IMR-90 (cell line): ENCODE data around the gene VEGFA. TPM values are rescaled to one million over a fixed set of nuclear protein-coding genes. Genes with fewer than 3 reads are reported as not detected.

Experiments
- ATAC-seq: fragments of 200-7000 bp; cut with Tn5 transposase; 2 replicates; pipeline ENCODE4 v1.9.1; 2020; ENCODE audit warnings: low read depth, mild to moderate bottlenecking, moderate library complexity
- BruUV-seq: library from RNA; stranded (reverse); fragments of 400-500 nt; replicated peaks from 2 replicates; lab custom pipeline; 2021; lab: Mats Ljungman, UMichigan
- CTCF ChIA-PET: fragments of 300-600 bp; formaldehyde crosslinking; extraction: SDS; loops from one replicate; lab custom pipeline; 2021; ENCODE audit warnings: antibody characterized with exemption; lab: Yijun Ruan, JAX
- POLR2A ChIA-PET: fragments of 300-600 bp; sonication (Branson Sonifier 250); formaldehyde crosslinking; loops from one replicate; lab custom pipeline; 2022; ENCODE audit warnings: antibody characterized with exemption; ENCODE audit not compliant: unreplicated experiment; lab: Charles Lee
- DNase-seq: peaks from one replicate; pipeline ENCODE4 v3.0.0; 2013
- H2AFZ ChIP-seq: replicated peaks from 2 replicates; pipeline ENCODE3; 2013; ENCODE audit warnings: low read length, mild to moderate bottlenecking; ENCODE audit not compliant: poor library complexity
- H2AK5ac ChIP-seq: 2 replicates; pipeline ENCODE4 v1.6.1; 2013; ENCODE audit warnings: low read depth, low read length, inconsistent platforms
- H2AK9ac ChIP-seq: replicated peaks from 2 replicates; pipeline ENCODE3; 2013; ENCODE audit warnings: mild to moderate bottlenecking, low read depth, low read length, moderate library complexity; ENCODE audit not compliant: poor library complexity
- H2BK120ac ChIP-seq: 2 replicates; pipeline ENCODE4 v1.6.1; 2013; ENCODE audit warnings: low read depth, low read length, inconsistent platforms
- H2BK15ac ChIP-seq: 3 replicates; pipeline ENCODE4 v1.6.1; 2013; ENCODE audit warnings: low read depth, low read length, inconsistent platforms
- H2BK20ac ChIP-seq: 2 replicates; pipeline ENCODE4 v1.6.1; 2013; ENCODE audit warnings: low read depth, mild to moderate bottlenecking, inconsistent platforms, low read length, moderate library complexity
- H2BK5ac ChIP-seq: 2 replicates; pipeline ENCODE4 v1.6.1; 2013; ENCODE audit warnings: mild to moderate bottlenecking, low read depth, low read length, inconsistent platforms; ENCODE audit not compliant: poor library complexity, severe bottlenecking
- H3K14ac ChIP-seq: replicated peaks from 2 replicates; pipeline ENCODE4 v1.6.1; 2013; ENCODE audit warnings: low read depth, low read length, inconsistent platforms
- H3K18ac ChIP-seq: 2 replicates; pipeline ENCODE4 v1.6.1; 2013; ENCODE audit warnings: low read depth, low read length, control low read depth
- H3K23ac ChIP-seq: 2 replicates; pipeline ENCODE4 v1.6.1; 2013; ENCODE audit warnings: low read depth, low read length, inconsistent platforms
- H3K27ac ChIP-seq: 2 replicates; pipeline ENCODE4 v1.5.1; 2013; ENCODE audit warnings: mild to moderate bottlenecking, control low read depth, low read length; ENCODE audit not compliant: insufficient read depth
- H3K27me3 ChIP-seq: 2 replicates; pipeline ENCODE4 v1.6.1; 2013; ENCODE audit warnings: low read length; ENCODE audit not compliant: control insufficient read depth, insufficient read depth
- H3K36me3 ChIP-seq: 2 replicates; pipeline ENCODE4 v1.6.1; 2013; ENCODE audit warnings: low read length, mixed read lengths; ENCODE audit not compliant: control insufficient read depth, insufficient read depth
- H3K4ac ChIP-seq: 2 replicates; pipeline ENCODE4 v1.6.1; 2013; ENCODE audit warnings: low read depth, low read length, inconsistent platforms
- H3K4me1 ChIP-seq: 2 replicates; pipeline ENCODE4 v1.6.1; 2013; ENCODE audit warnings: low read length, mixed read lengths; ENCODE audit not compliant: control insufficient read depth, insufficient read depth
- H3K4me2 ChIP-seq: 2 replicates; pipeline ENCODE4 v1.6.1; 2013; ENCODE audit warnings: low read depth, mild to moderate bottlenecking, control low read depth, low read length, moderate library complexity
- H3K4me3 ChIP-seq: 2 replicates; pipeline ENCODE4 v1.5.1; 2013; ENCODE audit warnings: low read depth, mild to moderate bottlenecking, control low read depth, low read length, moderate library complexity; ENCODE audit not compliant: insufficient read depth
- H3K56ac ChIP-seq: 2 replicates; pipeline ENCODE4 v1.6.1; 2013; ENCODE audit warnings: low read length, inconsistent platforms; ENCODE audit not compliant: insufficient read depth; ENCODE audit errors: extremely low read depth
- H3K79me1 ChIP-seq, 2 experiments: 2 replicates each; pipeline ENCODE4 v1.6.1; 2013; ENCODE audit warnings: low read length in 2 of 2, inconsistent platforms in 1 of 2, low read depth in 1 of 2
- H3K9ac ChIP-seq: 2 replicates; pipeline ENCODE4 v1.6.1; 2013; ENCODE audit warnings: low read depth, low read length, control low read depth
- H3K9me1 ChIP-seq: 2 replicates; pipeline ENCODE4 v1.6.1; 2013; ENCODE audit warnings: low read length, inconsistent platforms; ENCODE audit not compliant: insufficient read depth
- H3K9me3 ChIP-seq: 2 replicates; pipeline ENCODE4 v1.6.1; 2013; ENCODE audit warnings: low read length; ENCODE audit not compliant: control insufficient read depth, insufficient read depth
- H4K20me1 ChIP-seq: 2 replicates; pipeline ENCODE4 v1.6.1; 2013; ENCODE audit warnings: low read length, inconsistent platforms; ENCODE audit not compliant: insufficient read depth
- H4K5ac ChIP-seq: 2 replicates; pipeline ENCODE4 v1.6.1; 2013; ENCODE audit warnings: mild to moderate bottlenecking, low read depth, low read length, control low read depth
- H4K8ac ChIP-seq, 2 experiments: 2 replicates each; pipeline ENCODE4 v1.6.1; 2013; ENCODE audit warnings: low read depth in 2 of 2, low read length in 2 of 2, control low read depth in 1 of 2, inconsistent platforms in 1 of 2
- H4K91ac ChIP-seq: 2 replicates; pipeline ENCODE4 v1.6.1; 2013; ENCODE audit warnings: low read depth, low read length, inconsistent platforms; ENCODE audit not compliant: insufficient read depth
- BHLHE40 ChIP-seq: fragments of 150-350 bp; IDR thresholded peaks from 2 replicates; pipeline ENCODE4 v1.6.1; 2016; ENCODE audit warnings: mild to moderate bottlenecking, low read depth, low read length
- CEBPB ChIP-seq: IDR thresholded peaks from 2 replicates; pipeline ENCODE4 v1.6.1; 2012; ENCODE audit warnings: low read depth, low read length, improper control_type of control experiment
- CHD1 ChIP-seq: IDR thresholded peaks from 2 replicates; pipeline ENCODE4 v1.6.1; 2012; ENCODE audit warnings: low read depth, low read length, improper control_type of control experiment
- MXI1 ChIP-seq: IDR thresholded peaks from 2 replicates; pipeline ENCODE4 v1.6.1; 2012; ENCODE audit warnings: low read depth, mild to moderate bottlenecking, low read length, moderate library complexity, borderline replicate concordance
- POLR2A ChIP-seq: IDR thresholded peaks from 2 replicates; pipeline ENCODE4 v1.6.1; 2012; ENCODE audit warnings: mild to moderate bottlenecking, low read depth, low read length
- RAD21 ChIP-seq: IDR thresholded peaks from 2 replicates; pipeline ENCODE4 v1.6.1; 2012; ENCODE audit warnings: low read length, improper control_type of control experiment
- RCOR1 ChIP-seq: IDR thresholded peaks from 2 replicates; pipeline ENCODE4 v1.6.1; 2012; ENCODE audit warnings: mild to moderate bottlenecking, low read length, improper control_type of control experiment; ENCODE audit not compliant: insufficient replicate concordance
- WGBS, 2 experiments: methylation state at CpG; one replicate each; pipeline versions ENCODE4 v1.1.5 to v1.1.7; 2013; ENCODE audit warnings: missing lambda C conversion rate in 2 of 2; ENCODE audit not compliant: insufficient read length in 1 of 2; ENCODE audit errors: extremely low coverage in 2 of 2; 5-methylcytosine and 5-hydroxymethylcytosine counted together
- dilution Hi-C: fragments of 300-500 bp; cut with HindIII; formaldehyde crosslinking; loops from one replicate; pipeline ENCODE4 v1.14.3; 2018; ENCODE audit warnings: low sequenced_read_pairs; ENCODE audit not compliant: unreplicated experiment
- in situ Hi-C: fragments of 300-500 bp; cut with MboI; formaldehyde crosslinking; loops from 3 replicates; pipeline ENCODE4 v1.14.3; 2019; ENCODE audit warnings: low sequenced_read_pairs, inconsistent platforms, mixed read lengths
- intact Hi-C: fragments of 100-400 bp; cut with micrococcal nuclease; formaldehyde crosslinking; loops from 2 replicates; pipeline ENCODE4 v1.10.0; 2022
- polyA plus RNA-seq, 3 experiments: library from polyadenylated mRNA; depleted of rRNA; stranded (reverse); fragments of >200 nt; gene quantifications; 2 replicates each; pipeline ENCODE4 v1.2.3, GENCODE V29; 2012; ENCODE audit warnings: low replicate concordance in 1 of 3
- total RNA-seq: library from RNA; depleted of rRNA; stranded (reverse); fragments of >200 nt; gene quantifications from 2 replicates; pipeline ENCODE4 v1.2.3, GENCODE V29; 2012
- TF ChIP-seq, protein P1 (sequence below): conservative IDR thresholded peaks from 2 replicates; pipeline ENCODE4 v1.5.1; 2012; ENCODE audit warnings: mild to moderate bottlenecking, low read depth, low read length, improper control_type of control experiment

The VEGFA gene
- total and polyA plus RNA-seq, 2 of the 4 experiments (the other 2 are of a cell fraction): 190 to 234 TPM

DNA sequence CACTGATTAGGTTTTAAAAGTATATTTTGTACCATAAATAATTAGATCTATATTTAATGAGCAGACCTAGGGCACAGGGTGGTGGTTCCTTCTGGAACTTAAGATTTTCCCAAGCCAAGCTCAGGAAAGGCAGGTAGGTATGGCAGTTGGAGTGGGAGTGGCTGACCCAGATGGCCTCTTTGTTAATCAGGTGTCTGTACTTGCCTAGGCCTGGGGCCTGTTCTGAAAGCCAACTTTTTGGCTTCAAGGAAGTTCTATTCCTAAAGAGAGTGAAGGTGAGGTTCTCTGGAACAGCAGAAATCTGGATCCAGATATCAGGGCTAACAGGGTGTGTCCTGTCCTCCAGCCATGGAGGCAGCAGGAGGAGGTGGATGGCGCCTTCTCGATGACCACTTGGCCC is 44.9 kb downstream of the VEGFA start:
- H3K4ac ChIP-seq: no peak overlapping the region
- H3K27ac ChIP-seq: no peak overlapping the region
- H3K4me2 ChIP-seq: no peak overlapping the region
- intact Hi-C loops: no loop called here
- H3K36me3 ChIP-seq: no peaks in the 10 kb centered on the region
- H3K9me1 ChIP-seq: no peaks in the 10 kb centered on the region; the same call in 1 of the 2 replicates
- H2AK5ac ChIP-seq: no peak overlapping the region; the same call in 1 of the 2 replicates
- no peaks in the 10 kb centered on the region; the same call in 1 of the 2 replicates for H3K4me1 ChIP-seq
- ATAC-seq (no peak), DNase-seq (no peak)
- no peak overlapping the region for H3K56ac ChIP-seq
- no peak overlapping the region for H3K23ac ChIP-seq
- H2BK120ac ChIP-seq: no peak overlapping the region
- no peak overlapping the region for H3K14ac ChIP-seq
- H4K5ac ChIP-seq: no peak overlapping the region
- no peak overlapping the region for H4K8ac ChIP-seq
- no peak overlapping the region for H2BK15ac ChIP-seq
- H2AFZ ChIP-seq: no peak overlapping the region
- H2AK9ac ChIP-seq: no peak overlapping the region
- in situ Hi-C loops: no loop called here
- H3K27me3 ChIP-seq: peaks cover 5% of the 10 kb centered on the region
- no peak overlapping the region for H2BK20ac ChIP-seq
- H4K20me1 ChIP-seq: no peaks in the 10 kb centered on the region
- H3K9ac ChIP-seq: no peak overlapping the region
- ChIA-PET CTCF (no interaction called here), POLR2A (no interaction called here)
- TF ChIP-seq MXI1 (no peak), RAD21 (no peak), POLR2A (no peak), CEBPB (no peak), BHLHE40 (no peak), CHD1 (no peak), RCOR1 (no peak)
- TF ChIP-seq, protein P1, sequence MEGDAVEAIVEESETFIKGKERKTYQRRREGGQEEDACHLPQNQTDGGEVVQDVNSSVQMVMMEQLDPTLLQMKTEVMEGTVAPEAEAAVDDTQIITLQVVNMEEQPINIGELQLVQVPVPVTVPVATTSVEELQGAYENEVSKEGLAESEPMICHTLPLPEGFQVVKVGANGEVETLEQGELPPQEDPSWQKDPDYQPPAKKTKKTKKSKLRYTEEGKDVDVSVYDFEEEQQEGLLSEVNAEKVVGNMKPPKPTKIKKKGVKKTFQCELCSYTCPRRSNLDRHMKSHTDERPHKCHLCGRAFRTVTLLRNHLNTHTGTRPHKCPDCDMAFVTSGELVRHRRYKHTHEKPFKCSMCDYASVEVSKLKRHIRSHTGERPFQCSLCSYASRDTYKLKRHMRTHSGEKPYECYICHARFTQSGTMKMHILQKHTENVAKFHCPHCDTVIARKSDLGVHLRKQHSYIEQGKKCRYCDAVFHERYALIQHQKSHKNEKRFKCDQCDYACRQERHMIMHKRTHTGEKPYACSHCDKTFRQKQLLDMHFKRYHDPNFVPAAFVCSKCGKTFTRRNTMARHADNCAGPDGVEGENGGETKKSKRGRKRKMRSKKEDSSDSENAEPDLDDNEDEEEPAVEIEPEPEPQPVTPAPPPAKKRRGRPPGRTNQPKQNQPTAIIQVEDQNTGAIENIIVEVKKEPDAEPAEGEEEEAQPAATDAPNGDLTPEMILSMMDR: no peak
- dilution Hi-C loops: no loop called here
- no peak overlapping the region for H3K4me3 ChIP-seq
- H3K9me3 ChIP-seq: no peaks in the 10 kb centered on the region
- no peak overlapping the region for H2BK5ac ChIP-seq
- no TSS peak for BruUV-seq
- 40% methylated on average over 2 of the region's 2 CpGs; no CpG with 5 or more reads in 1 of the 2 experiments for WGBS, 2 experiments
- no peaks in the 10 kb centered on the region for H3K79me1 ChIP-seq
- no peak overlapping the region for H3K18ac ChIP-seq
- no peak overlapping the region for H4K91ac ChIP-seq
